ENCODE results near the gene DUSP5.
A peak's percentile ranks its signal among the peaks of the same experiment; 100 is the strongest.

The DUSP5 gene

GRCh38 chr10:110549211-110549610, 51.5 kb downstream of the DUSP5 start:
- H3K4me3 ChIP-seq (ENCODE audit: low read depth, low read length) = no peak overlapping the region
- no peak for TF ChIP-seq CTCF (IDR thresholded peaks at IDR 0.05; ENCODE audit: low read depth, low read length)
- H3K9me3 ChIP-seq = no peaks in the 10 kb centered on the region
- H3K27me3 ChIP-seq = no peaks in the 10 kb centered on the region
- no peaks in the 10 kb centered on the region for H3K36me3 ChIP-seq
- H3K4me1 ChIP-seq = no peaks in the 10 kb centered on the region
- no peak for DNase-seq

GRCh38 chr10:110553905-110554304, 56.2 kb downstream of the DUSP5 start:
- H3K9me3 ChIP-seq = no peaks in the 10 kb centered on the region
- no peak for DNase-seq
- H3K4me1 ChIP-seq = no peaks in the 10 kb centered on the region
- H3K4me3 ChIP-seq (ENCODE audit: low read depth, low read length) = no peak overlapping the region
- H3K36me3 ChIP-seq = no peaks in the 10 kb centered on the region
- H3K27me3 ChIP-seq = no peaks in the 10 kb centered on the region
- TF ChIP-seq CTCF (IDR thresholded peaks at IDR 0.05; ENCODE audit: low read depth, low read length) = no peak

- Histone ChIP-seq H3K27me3 (no peaks in the 10 kb centered on the region), H3K36me3 (no peaks in the 10 kb centered on the region), H3K4me3 (ENCODE audit: low read depth, low read length) (no peak overlapping the region), H3K9me3 (no peaks in the 10 kb centered on the region), H3K4me1 (no peaks in the 10 kb centered on the region)
- no peak for DNase-seq
- no peak for TF ChIP-seq CTCF (IDR thresholded peaks at IDR 0.05; ENCODE audit: low read depth, low read length)
Measured at GRCh38 chr10:110556296-110556695, 58.6 kb downstream of the DUSP5 start.

- Histone ChIP-seq H3K9me3 (no peaks in the 10 kb centered on the region), H3K36me3 (no peaks in the 10 kb centered on the region), H3K4me1 (peaks cover 3% of the 10 kb centered on the region; the same call in 1 of the 2 replicates), H3K27me3 (no peaks in the 10 kb centered on the region), H3K4me3 (ENCODE audit: low read depth, low read length) (no peak overlapping the region)
- TF ChIP-seq CTCF (IDR thresholded peaks at IDR 0.05; ENCODE audit: low read depth, low read length) = peak; percentile 68
- DNase-seq = peak; percentile 45
Measured at GRCh38 chr10:110556969-110557601, 59.4 kb downstream of the DUSP5 start.

DNA sequence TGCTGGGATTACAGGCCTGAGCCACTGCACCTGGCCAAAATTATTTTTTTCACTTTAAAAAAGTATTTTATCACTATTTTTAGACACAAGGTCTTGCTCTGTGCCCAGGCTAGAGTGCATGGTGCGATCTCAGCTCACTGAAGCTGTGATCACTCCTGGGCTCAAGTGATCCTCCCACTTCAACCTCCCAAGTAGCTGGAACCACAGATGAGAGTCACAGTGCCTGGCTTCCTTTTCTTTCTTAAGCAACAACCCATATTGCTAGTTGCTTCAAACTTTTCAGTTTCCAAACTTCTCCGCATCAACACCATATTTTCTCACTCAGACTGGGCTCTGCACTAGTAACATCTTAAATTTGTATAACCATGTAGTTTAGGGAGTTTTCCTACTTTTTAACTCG, 60.3 kb downstream of the DUSP5 start:
- DNase-seq = no peak
- Histone ChIP-seq H3K4me1 (peaks cover 10% of the 10 kb centered on the region), H3K27me3 (no peaks in the 10 kb centered on the region), H3K4me3 (ENCODE audit: low read depth, low read length) (no peak overlapping the region), H3K36me3 (no peaks in the 10 kb centered on the region), H3K9me3 (no peaks in the 10 kb centered on the region)
- no peak for TF ChIP-seq CTCF (IDR thresholded peaks at IDR 0.05; ENCODE audit: low read depth, low read length)

DNA sequence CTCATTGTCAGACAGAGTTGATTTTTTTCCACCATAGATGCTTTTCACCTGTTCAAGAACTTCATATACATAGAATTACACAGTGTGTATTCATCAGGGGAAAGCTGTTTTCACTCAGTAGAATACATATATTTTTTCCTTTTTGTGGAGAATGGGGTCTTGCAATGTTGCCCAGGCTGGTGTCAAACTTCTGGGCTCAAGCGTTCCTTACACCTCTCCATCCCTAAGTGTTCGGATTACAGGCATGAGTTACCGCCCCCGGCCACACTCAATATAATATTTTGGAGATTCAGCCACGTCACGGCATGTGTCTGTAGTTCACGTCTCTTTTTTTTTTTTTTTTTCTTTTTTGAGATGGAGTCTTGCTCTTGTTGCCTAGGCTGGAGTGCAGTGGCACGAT, 62.3 kb downstream of the DUSP5 start:
- Histone ChIP-seq H3K9me3 (no peaks in the 10 kb centered on the region), H3K4me1 (peaks cover 11% of the 10 kb centered on the region)
- no peak for TF ChIP-seq CTCF (IDR thresholded peaks at IDR 0.05; ENCODE audit: low read depth, low read length)

More for the DNA sequence above, 62.3 kb downstream of the DUSP5 start:
- Histone ChIP-seq H3K27me3 (no peaks in the 10 kb centered on the region), H3K36me3 (no peaks in the 10 kb centered on the region), H3K4me3 (ENCODE audit: low read depth, low read length) (no peak overlapping the region)
- no peak for DNase-seq
